NB4 (cell line): ENCODE measurements around the gene METTL25.

Source experiments
- POLR2A ChIP-seq: IDR thresholded peaks from 2 replicates; pipeline ENCODE4 v1.6.1; 2011; ENCODE audit warnings: mild to moderate bottlenecking; ENCODE audit not compliant: insufficient read length; ENCODE audit errors: extremely low read depth
- TF ChIP-seq, protein P1 (sequence below): IDR thresholded peaks from one replicate; pipeline ENCODE4 v1.5.1; 2012; ENCODE audit warnings: low read depth, low read length

DNA sequence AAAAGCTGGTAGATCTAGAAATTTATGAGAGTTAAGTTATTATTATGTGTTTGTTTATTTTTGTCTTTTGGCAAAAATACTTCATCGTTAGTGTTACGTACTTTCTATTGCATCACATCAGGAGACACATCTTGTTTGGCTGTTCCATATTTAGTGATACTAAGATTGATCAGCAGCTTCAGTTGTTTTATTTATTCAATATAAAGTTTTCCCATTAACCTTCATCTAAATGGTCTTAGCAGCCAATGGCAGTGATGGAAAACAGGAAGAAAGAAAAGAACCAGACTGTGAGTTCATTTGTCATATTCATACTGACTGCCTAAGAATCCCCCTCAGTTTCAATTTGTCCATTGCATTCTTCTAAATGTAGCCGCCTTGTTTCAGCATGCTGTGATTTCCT, 122.3 kb downstream of the METTL25 start:
- TF ChIP-seq POLR2A: no peak
- TF ChIP-seq, protein P1, sequence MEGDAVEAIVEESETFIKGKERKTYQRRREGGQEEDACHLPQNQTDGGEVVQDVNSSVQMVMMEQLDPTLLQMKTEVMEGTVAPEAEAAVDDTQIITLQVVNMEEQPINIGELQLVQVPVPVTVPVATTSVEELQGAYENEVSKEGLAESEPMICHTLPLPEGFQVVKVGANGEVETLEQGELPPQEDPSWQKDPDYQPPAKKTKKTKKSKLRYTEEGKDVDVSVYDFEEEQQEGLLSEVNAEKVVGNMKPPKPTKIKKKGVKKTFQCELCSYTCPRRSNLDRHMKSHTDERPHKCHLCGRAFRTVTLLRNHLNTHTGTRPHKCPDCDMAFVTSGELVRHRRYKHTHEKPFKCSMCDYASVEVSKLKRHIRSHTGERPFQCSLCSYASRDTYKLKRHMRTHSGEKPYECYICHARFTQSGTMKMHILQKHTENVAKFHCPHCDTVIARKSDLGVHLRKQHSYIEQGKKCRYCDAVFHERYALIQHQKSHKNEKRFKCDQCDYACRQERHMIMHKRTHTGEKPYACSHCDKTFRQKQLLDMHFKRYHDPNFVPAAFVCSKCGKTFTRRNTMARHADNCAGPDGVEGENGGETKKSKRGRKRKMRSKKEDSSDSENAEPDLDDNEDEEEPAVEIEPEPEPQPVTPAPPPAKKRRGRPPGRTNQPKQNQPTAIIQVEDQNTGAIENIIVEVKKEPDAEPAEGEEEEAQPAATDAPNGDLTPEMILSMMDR: no peak
